GM12891 (cell line): Measurements from ENCODE around the gene ERFE.

Experiments
- PAX5 ChIP-seq: IDR thresholded peaks from 2 replicates; pipeline ENCODE4 v1.6.1; 2011; ENCODE audit warnings: low read length, moderate library complexity, mild to moderate bottlenecking; ENCODE audit not compliant: insufficient read depth, severe bottlenecking
- POLR2A ChIP-seq: IDR thresholded peaks from 2 replicates; pipeline ENCODE4 v1.6.1; 2011; ENCODE audit warnings: low read depth, low read length, control low read depth
- POLR2AphosphoS5 ChIP-seq: IDR thresholded peaks from 2 replicates; pipeline ENCODE4 v1.6.1; 2011; ENCODE audit warnings: low read depth, low read length, control low read depth
- POU2F2 ChIP-seq: IDR thresholded peaks from 2 replicates; pipeline ENCODE4 v1.6.1; 2011; ENCODE audit warnings: low read depth, mild to moderate bottlenecking, control low read depth, low read length, moderate library complexity
- TAF1 ChIP-seq: IDR thresholded peaks from 2 replicates; pipeline ENCODE4 v1.6.1; 2011; ENCODE audit warnings: low read depth, low read length, control low read depth

DNA sequence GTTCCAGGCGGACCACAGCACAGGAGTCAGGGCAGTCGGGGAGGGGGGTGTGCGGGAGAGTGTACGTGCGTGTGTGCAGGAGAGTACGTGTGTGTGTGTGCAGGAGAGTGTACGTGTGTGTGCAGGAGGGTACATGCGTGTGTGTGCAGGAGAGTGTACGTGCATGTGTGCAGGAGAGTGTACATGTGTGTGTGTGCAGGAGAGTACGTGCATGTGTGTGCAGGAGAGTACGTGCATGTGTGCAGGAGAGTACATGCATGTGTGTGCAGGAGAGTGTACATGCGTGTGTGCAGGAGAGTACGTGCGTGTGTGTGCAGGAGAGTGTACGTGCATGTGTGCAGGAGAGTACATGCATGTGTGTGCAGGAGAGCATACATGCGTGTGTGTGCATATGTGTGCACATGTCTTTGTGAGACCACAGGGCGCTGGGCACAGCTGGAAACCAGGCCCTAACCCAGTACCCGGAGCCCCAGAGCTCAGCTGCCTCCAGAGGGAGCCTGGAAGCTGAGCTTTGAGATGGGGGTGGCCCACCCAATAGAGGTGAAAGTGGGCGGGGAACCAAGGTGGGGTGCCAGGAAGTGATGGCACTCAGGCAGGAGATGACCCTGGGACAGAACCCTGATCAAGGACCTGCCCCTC lies 34.2 kb upstream of the ERFE start:
- TF ChIP-seq POLR2A (no peak), POLR2AphosphoS5 (no peak), TAF1 (no peak), POU2F2 (no peak), PAX5 (no peak)
